Left lobe of liver (tissue), 2 donors: Measurements from ENCODE around the gene OR3A2. TPM values are rescaled to one million over a fixed set of nuclear protein-coding genes. Genes with fewer than 3 reads are reported as not detected.
"Not testable (repeated sequence)": the region's sequence is repeated elsewhere in the genome, so short reads cannot be mapped to it uniquely, and the experiment has no call there.

Experiments
- ATAC-seq: fragments of 200-7000 bp; cut with Tn5 transposase; one replicate; pipeline ENCODE4 v1.9.1; 2020; ENCODE audit warnings: mild to moderate bottlenecking, moderate library complexity
- DNase-seq: peaks from one replicate; pipeline ENCODE4 v3.0.0-alpha.2; 2020; ENCODE audit warnings: low spot score
- total RNA-seq: library from RNA; stranded (reverse); gene quantifications from one replicate; pipeline ENCODE4 v1.2.1, GENCODE V29; 2021
- donor health status: DM: no; HTN: no; CAD: no; lungs with moderate emphysema.
- donor health status: DM: no; HTN: yes; CAD: no.

The OR3A2 gene
- total RNA-seq = not detected

DNA sequence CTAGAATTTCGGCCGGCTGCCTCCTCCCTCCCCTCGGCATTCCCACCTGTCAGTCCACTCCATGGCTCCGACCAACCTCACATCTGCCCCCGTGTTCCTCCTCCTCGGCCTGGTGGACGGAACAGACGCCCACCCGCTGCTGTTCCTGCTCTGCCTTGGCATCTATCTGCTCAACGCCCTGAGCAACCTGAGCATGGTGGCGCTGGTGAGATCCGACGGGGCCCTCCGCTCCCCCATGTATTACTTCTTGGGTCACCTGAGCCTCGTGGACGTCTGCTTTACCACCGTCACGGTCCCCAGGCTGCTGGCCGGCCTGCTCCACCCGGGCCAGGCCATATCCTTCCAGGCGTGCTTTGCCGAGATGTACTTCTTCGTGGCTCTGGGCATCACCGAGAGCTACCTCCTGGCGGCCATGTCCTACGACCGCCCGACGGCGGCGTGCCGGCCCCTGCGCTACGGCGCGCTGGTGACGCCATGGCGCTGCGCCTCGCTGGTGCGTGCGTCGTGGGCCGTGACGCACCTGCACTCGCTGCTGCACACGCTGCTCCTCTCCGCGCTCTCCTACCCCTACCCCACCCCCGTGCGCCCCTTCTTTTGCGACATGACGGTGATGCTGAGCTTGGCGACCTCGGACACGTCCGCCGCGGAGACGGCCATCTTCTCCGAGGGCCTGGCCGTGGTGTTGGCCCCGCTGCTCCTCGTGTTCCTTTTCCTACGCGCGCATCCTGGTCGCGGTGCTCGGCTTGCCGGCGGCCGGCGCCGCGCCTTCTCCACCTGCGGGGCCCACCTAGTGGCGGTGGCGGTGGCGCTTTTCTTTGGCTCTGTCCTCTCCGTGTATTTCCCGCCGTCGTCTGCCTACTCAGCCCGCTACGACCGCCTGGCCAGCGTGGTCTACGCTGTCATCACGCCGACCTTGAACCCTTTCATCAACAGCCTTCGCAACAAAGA is at the start of gene OR3A2:
Gene OR3A2 (minus strand): TSS at position 440 of the 948 bp plus-strand sequence.
- DNase-seq (no peak), ATAC-seq (no peak)

- DNase-seq (no peak), ATAC-seq (no peak)
Observed at GRCh38 chr17:3433741-3434140, 47.6 kb upstream of the OR3A2 start, which contains the start of gene OR1E2. Gene OR1E2, minus strand, starts transcription at chr17:3433841. Its CDS starts 0 bp downstream, at chr17:3433841.

GRCh38 chr17:3433215-3433614 is 47.1 kb upstream of the OR3A2 start:
- DNase-seq = not testable (repeated sequence)
- ATAC-seq = peak; percentile 31

DNA sequence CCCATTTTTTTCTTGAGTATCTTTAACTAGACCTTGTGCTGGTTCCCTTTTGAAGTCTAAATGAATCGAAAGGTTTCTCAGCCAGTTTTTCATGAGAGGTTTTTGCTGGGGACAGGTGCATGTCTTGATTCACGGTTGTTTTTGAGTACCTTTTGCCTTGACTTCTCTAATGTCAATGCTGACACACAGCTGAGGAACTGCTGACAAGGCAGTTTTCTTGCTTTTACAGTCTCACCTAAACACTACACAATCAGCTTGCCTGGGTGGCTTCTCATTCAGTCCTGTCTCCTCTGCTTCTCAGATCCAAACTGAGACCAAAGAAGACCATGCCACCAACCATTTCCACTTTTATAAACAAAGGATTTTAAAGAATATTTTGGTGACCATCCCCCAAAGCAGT is 32.1 kb upstream of the OR3A2 start:
- ATAC-seq (no peak), DNase-seq (no peak)

DNA sequence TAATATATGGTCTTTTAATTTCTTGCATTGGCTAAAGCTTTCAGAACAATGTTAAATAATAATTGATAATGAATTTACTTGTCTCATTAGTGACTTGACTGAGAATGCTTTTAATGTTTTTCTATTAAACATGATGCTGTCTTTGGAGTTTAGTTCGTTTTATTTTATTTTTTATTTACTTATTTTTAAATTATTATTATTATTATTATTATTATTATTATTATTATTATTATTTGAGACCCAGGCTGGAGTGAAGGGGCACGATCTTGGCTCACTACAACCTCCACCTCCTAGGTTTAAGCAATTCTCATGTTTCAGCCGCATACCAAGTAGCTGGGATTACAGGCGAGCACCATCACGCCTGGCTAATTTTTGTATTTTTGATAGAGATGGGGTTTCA is 29.5 kb upstream of the OR3A2 start:
- no peak for ATAC-seq
- no peak for DNase-seq

- ATAC-seq, DNase-seq: not testable (repeated sequence)
Observed at GRCh38 chr17:3412216-3412615, 26.1 kb upstream of the OR3A2 start.

GRCh38 chr17:3411070-3411469 is 25.0 kb upstream of the OR3A2 start, which contains the start of gene OR3A3:
Gene OR3A3, plus strand, starts transcription at chr17:3411370.
- no peak for ATAC-seq
- no peak for DNase-seq

GRCh38 chr17:3403856-3404255 is 17.7 kb upstream of the OR3A2 start:
- not testable (repeated sequence) for ATAC-seq, DNase-seq

GRCh38 chr17:3401786-3402185 is 15.7 kb upstream of the OR3A2 start:
- ATAC-seq (no peak), DNase-seq (no peak)

GRCh38 chr17:3400055-3400454 is 13.9 kb upstream of the OR3A2 start:
- DNase-seq (no peak), ATAC-seq (no peak)

DNA sequence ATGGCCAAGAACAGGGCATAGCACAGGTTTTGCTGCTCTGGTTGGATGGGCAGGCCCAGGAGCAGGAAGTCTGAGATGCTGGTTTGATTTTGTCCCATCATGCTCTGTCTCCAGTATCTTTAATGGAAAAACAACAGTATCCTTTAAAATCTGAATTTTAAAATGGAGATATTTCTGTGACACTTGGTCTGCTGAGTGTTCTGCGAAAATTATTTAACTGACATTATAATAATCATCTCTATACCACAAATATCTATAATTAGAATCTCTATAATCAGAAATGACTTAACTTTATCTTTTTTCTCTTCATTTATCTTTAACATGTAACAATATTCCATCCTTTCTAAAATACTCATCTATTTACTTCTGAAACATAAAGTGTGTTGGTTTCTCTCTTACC is 12.2 kb upstream of the OR3A2 start, which contains the start of gene OR1E1:
Gene OR1E1 (minus strand): TSS at position 101 of the 400 bp plus-strand sequence. CDS start 0 bp downstream, at position 101.
- ATAC-seq = no peak
- DNase-seq = no peak

- DNase-seq, ATAC-seq: not testable (repeated sequence)
Observed at GRCh38 chr17:3397801-3398200, 11.7 kb upstream of the OR3A2 start.

GRCh38 chr17:3389791-3390190 is 3.7 kb upstream of the OR3A2 start:
- ATAC-seq = no peak

GRCh38 chr17:3381957-3382356 is 4.2 kb downstream of the OR3A2 start:
- ATAC-seq = no peak
- DNase-seq = no peak

More at GRCh38 chr17:3389791-3390190, 3.7 kb upstream of the OR3A2 start:
- DNase-seq = no peak

DNA sequence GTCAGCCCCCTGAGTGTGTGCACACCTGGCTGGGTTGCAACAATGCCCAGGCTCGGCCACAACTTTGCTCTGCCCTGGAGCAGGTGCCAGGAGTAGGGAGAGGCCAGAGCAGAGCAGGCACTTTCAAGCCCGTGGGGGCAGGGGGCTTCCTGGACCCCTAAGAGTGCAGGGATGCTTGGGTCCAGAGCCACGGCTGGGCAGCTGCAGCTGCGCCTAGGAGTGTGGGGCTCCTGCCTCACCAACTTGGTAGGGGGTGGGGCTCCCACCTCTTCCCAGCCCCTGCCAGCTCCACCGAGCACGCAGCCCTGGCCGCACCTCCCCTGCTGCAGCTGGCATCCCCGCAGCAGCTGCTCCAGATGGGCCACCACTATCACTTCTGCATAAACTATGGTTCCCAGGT is 7.8 kb downstream of the OR3A2 start:
- ATAC-seq (no peak), DNase-seq (no peak)

GRCh38 chr17:3371167-3371566 is 14.9 kb downstream of the OR3A2 start:
- not testable (repeated sequence) for DNase-seq, ATAC-seq

DNA sequence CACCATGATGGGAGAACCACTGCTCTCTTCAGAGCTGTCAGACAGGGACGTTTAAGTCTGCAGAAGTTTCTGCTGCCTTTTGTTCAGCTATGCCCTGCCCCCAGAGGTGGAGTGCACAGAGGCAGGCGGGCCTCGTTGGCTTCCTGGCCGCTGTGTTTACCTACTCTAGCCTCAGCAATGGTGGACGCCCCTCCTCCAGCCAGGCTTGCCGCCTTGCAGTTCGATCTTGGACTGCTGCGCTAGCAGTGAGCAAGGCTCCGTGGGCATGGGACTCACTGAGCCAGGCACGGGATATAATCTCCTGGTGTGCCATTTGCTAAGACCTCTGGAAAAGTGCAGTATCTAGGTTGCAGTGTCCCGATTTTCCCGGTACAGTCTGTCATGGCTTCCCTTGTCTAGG is 43.3 kb downstream of the OR3A2 start:
- not testable (repeated sequence) for DNase-seq

GRCh38 chr17:3335876-3336275 is 50.2 kb downstream of the OR3A2 start:
- no peak for DNase-seq
- peak; percentile 61 for ATAC-seq

More for the DNA sequence above, 43.3 kb downstream of the OR3A2 start:
- not testable (repeated sequence) for ATAC-seq

DNA sequence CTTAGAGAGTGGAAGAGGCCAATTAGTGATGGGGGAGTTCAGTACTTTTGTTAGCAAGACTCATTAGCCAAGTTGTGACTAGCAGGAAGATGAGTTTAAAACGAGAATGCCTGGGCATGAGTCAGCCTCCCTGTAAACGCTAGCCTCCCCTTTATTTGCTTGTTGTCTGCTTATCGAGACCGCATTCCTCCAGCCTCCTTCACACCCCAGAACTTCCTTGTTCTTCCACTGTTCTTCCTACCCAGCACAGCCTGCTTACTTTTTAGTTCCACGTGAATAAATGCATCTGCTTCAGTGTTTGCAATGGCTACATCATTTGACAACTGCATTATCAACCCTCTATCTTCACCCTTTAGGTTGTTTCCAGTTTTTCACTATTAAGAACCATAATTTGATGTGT is 67.8 kb downstream of the OR3A2 start:
- DNase-seq (no peak), ATAC-seq (no peak)

GRCh38 chr17:3316836-3317235 is 69.3 kb downstream of the OR3A2 start:
- ATAC-seq (no peak), DNase-seq (no peak)

- ATAC-seq (no peak), DNase-seq (no peak)
Observed at GRCh38 chr17:3308603-3309002, 77.5 kb downstream of the OR3A2 start.

DNA sequence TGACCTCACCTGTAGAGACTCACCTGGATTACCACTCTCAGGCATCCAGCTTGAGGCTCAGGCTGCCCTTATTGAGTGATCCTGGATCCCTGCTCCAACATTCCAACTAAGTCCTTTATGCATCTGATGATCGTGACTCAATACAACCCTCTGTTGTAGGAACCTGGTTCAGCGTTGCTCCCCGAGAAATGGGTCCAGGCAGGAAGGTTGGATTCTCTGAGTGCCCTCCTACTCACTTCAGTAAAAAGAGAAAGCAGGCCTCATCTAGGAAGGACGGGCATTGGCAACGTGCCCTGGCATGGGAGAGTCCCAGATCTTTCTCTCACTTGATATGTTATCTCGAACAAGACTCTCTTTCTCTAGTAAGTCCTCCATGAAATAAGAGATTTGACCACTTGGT is 87.8 kb downstream of the OR3A2 start, which contains the start of gene OR3A1:
Gene OR3A1 (minus strand): TSS at position 101 of the 400 bp plus-strand sequence. CDS start 5,778 bp downstream, outside the sequence.
- no peak for DNase-seq
- ATAC-seq = no peak
